Measurements from ENCODE around the gene CSAD.

Gene CSAD

DNA sequence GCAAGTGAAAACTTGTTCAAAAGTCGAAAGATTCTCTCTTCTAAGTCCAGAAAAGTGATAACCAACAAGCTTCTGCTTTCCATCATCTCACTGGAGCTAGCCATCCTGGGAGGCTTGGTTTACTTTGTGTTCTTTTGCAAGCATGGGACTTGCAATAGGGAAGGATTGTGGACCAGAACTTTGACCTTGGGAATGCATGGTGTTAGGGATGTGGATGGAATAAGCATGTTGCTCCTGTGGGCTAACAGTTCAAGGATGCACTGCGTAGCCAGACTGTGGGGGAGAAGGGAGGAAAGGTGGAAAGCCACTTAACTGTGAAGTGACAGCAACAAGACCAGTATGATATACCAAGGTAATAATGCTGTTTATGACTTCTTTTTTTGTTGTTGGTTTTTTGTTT is 48.9 kb downstream of the CSAD start:
- no peak for TF ChIP-seq Cebpa-rat (IDR thresholded peaks at IDR 0.05)
- Histone ChIP-seq H3K4me3 (no peak overlapping the region), H3K27ac (no peak overlapping the region), H4K20me1 (no peaks in the 10 kb centered on the region), H3K9ac (no peak overlapping the region), H3K4me1 (no peaks in the 10 kb centered on the region), H3K27me3 (no peaks in the 10 kb centered on the region), H3K9me3 (peaks cover 4% of the 10 kb centered on the region), H3K4me2 (no peak overlapping the region), H3K36me3 (no peaks in the 10 kb centered on the region)

DNA sequence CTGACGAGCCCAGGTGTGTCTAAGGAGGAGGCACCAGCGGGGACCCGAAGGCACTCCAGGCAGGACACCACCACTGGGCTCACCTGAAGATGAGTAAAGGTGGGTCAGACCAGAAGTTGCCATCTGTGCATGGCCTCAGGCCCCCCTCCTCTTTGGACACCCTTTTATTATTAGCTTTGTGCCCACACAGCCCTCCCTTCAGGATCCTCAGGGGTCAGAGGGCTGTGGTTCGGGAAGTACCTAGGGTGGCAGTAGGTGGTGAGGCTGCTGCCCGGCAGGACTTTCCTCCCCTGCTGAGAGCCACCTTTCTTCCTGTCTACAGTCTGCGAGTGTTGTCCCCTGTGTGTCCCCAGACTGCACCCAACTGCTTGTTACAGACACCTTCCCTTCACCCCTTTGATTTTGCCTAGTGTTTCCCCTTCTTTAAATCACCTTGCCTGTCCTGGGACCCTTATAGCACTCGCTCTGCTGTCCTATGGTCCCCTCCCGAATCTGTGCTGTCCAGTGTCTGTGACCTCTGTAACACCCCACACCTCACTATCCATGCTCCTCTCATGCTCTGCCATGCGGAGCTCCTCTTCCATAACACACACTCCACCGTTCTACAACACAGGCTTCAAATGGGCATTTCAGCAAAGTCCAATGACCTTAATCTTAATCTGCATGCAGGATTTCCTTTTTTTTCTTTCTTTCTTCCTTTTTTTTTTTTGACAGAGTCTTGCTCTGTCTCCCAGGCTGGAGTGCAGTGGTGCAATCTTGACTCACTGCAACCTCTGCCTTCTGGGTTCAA is 51.8 kb downstream of the CSAD start:
- Histone ChIP-seq H3K27me3 (no peaks in the 10 kb centered on the region), H3K4me1 (no peaks in the 10 kb centered on the region), H3K4me3 (no peak overlapping the region), H3K27ac (no peak overlapping the region), H3K4me2 (no peak overlapping the region), H3K9ac (no peak overlapping the region), H4K20me1 (no peaks in the 10 kb centered on the region), H3K9me3 (no peaks in the 10 kb centered on the region), H3K36me3 (no peaks in the 10 kb centered on the region)
- no peak for TF ChIP-seq Cebpa-rat (IDR thresholded peaks at IDR 0.05)

DNA sequence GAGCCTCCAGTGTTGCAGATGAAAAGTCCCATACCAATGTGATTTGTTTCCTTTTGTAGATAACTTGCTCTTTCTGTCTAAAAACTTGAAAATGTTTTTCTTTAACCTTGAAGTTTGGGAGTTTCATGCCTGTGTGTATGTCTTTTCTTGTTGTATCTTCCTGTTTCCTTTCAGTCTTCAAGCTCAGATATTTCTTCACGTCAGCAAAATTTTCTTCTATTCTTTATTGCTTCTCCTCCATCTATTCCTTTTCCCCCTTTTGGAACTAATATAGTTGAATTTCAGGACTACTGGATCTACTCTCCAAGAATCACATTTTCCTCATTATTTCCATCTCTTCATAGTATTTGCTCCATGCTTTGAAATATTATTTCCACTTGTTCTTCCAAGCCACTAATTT is 53.6 kb downstream of the CSAD start:
- Histone ChIP-seq H3K4me3 (no peak overlapping the region), H3K4me2 (no peak overlapping the region), H4K20me1 (no peaks in the 10 kb centered on the region), H3K27ac (no peak overlapping the region), H3K36me3 (no peaks in the 10 kb centered on the region), H3K4me1 (no peaks in the 10 kb centered on the region), H3K9ac (no peak overlapping the region), H3K27me3 (no peaks in the 10 kb centered on the region), H3K9me3 (no peaks in the 10 kb centered on the region)
- TF ChIP-seq Cebpa-rat (IDR thresholded peaks at IDR 0.05): no peak

DNA sequence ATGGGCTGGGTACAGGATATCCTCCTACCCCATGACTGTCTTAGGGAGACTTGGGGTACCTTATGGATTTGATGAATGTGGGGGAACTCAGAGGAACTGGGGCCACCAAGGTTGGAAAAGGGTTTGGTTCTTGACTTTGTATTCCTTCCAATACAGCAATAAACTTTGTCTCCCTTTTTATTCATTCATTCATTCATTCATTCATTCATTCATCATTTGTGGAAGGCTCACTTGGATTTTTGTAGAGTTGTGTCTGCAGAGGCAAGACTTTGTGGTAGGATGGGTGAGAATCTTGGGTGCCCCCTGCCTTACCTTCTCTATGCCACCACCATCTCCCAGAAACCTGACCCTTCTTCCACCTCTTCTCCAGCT is 56.4 kb downstream of the CSAD start:
- Histone ChIP-seq H3K27ac (no peak overlapping the region), H3K4me1 (no peaks in the 10 kb centered on the region), H3K36me3 (no peaks in the 10 kb centered on the region), H3K9ac (no peak overlapping the region), H3K4me2 (no peak overlapping the region), H3K27me3 (no peaks in the 10 kb centered on the region), H3K4me3 (no peak overlapping the region), H4K20me1 (no peaks in the 10 kb centered on the region), H3K9me3 (no peaks in the 10 kb centered on the region)
- TF ChIP-seq Cebpa-rat (IDR thresholded peaks at IDR 0.05): no peak

DNA sequence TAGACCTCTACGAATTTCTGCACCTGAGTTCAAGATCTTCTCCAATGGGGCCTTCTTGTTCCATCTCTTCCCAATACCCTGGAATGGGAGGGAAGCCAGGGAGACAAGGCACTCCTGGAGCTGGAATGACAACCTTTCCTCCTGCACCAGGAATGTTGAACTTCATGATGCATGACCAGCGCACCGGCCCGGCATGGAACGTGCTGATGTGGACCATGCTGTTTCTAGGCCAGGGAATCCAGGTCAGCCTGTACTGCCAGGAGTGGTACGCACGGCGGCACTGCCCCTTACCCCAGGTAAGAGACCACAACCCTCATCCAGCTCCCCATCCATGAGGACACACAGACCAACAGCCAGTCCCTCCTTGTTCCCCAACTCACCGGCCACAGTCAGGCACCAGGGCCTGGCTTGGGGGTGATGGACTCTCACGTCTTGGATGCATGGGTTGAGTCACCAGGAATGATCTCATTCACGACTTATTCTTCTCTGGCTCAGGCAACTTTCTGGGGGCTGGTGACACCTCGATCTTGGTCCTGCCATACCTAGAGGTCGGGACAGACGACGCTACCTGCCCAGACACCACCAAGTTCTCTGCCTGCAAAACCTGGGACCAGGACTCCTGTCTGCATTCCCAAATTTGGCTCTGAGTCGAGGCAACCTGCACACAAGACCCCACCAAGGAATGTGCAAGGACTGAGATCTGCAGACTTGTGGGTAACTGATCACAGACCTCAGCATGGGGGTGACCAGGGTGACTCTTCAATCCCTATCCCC is 57.0 kb downstream of the CSAD start:
- Histone ChIP-seq H3K9me3 (no peaks in the 10 kb centered on the region), H4K20me1 (no peaks in the 10 kb centered on the region), H3K4me3 (no peak overlapping the region), H3K27ac (no peak overlapping the region), H3K4me2 (no peak overlapping the region), H3K4me1 (no peaks in the 10 kb centered on the region), H3K27me3 (no peaks in the 10 kb centered on the region), H3K36me3 (no peaks in the 10 kb centered on the region), H3K9ac (no peak overlapping the region)
- no peak for TF ChIP-seq Cebpa-rat (IDR thresholded peaks at IDR 0.05)

DNA sequence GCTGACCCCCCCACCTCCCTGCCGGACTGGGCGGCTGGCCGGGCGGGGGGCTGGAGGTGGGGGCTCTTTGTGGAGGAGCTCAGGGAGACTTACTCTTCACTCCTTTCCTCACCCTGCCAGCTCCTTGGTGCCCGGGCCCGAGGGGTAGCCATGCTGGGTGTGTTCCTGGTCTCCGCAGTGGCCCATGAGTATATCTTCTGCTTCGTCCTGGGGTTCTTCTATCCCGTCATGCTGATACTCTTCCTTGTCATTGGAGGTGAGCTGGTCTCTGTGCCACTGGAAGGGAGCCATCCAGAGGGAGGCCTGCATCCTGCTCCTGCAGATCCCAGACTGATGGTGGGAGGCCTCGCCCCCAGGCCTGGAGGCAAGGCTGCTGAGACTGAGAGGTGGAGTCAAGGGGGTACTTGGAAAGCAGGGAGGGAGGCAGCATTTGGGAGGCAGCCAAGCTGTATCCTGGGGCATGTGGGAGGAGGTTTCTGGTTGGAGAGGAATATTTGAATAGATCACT is 57.7 kb downstream of the CSAD start:
- Histone ChIP-seq H3K36me3 (no peaks in the 10 kb centered on the region), H3K4me3 (no peak overlapping the region), H4K20me1 (no peaks in the 10 kb centered on the region), H3K27ac (no peak overlapping the region), H3K9ac (no peak overlapping the region), H3K4me2 (no peak overlapping the region), H3K4me1 (no peaks in the 10 kb centered on the region), H3K9me3 (no peaks in the 10 kb centered on the region), H3K27me3 (no peaks in the 10 kb centered on the region)
- no peak for TF ChIP-seq Cebpa-rat (IDR thresholded peaks at IDR 0.05)

DNA sequence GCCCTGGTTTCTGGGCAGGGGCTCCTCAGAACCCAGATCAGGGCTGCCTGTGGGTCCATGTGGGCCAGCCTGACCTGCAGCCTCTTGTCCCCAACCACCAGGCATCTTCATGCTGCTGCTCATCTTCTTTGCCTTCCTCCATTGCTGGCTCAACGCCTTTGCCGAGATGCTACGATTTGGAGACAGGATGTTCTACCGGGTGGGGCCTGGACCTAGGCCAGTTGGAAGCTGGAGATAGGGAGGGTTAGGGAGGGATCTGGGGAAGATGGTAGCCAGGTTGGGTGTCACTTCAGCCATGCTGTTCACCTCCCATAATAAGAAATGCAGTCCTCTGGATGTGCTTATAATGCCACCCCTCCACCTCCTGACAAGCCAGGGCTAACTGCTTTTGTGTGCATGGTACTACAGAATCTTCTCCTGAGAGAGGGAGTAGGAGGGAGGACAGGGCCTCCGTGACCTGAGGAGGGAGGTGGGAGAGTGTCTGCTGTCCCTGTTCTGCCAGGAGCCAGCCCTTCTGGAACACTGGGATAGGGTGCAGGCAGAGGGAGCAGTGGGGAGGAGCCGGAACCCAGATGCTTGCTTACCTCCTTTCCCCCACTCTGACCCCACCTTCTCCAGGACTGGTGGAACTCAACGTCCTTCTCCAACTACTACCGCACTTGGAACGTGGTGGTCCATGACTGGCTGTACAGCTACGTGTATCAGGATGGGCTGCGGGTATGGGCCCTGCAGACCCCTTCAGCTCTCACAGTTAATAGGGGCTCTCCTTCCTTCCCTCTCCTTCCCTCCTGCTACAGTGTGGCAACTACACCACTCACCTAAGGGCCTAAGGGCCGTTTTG is 59.8 kb downstream of the CSAD start:
- H3K4me2 ChIP-seq: no peak overlapping the region
- H3K27ac ChIP-seq: no peak overlapping the region
- H3K4me3 ChIP-seq: no peak overlapping the region
- no peaks in the 10 kb centered on the region for H3K27me3 ChIP-seq
- H3K9me3 ChIP-seq: no peaks in the 10 kb centered on the region
- no peaks in the 10 kb centered on the region for H3K36me3 ChIP-seq
- H3K4me1 ChIP-seq: no peaks in the 10 kb centered on the region
- TF ChIP-seq Cebpa-rat (IDR thresholded peaks at IDR 0.05): no peak
- H3K9ac ChIP-seq: no peak overlapping the region
- H4K20me1 ChIP-seq: no peaks in the 10 kb centered on the region

DNA sequence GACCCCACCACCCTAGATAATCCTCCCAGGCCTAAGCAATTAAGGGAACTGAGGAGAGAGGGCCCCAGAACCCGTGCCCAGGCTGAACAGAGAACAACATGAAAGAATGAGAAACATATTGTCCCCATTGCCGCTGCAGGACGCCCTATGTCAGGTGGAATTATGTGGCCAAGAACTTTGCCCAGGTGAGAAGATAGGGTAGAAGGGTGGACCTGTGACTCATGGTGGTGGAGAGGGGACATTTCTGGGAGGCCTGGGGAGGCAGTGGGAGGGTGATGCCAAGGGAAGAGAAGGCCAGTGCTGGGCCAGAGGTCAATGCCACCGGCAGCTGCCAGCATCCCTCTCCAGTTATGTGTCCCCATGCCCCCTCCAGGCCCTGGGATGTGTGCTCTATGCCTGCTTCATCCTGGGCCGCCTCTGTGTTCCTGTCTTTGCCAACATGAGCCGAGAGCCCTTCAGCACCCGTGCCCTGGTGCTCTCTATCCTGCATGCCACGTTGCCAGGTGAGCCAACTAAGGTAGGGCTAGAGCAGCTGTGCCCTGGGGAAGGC is 61.9 kb downstream of the CSAD start:
- H3K9me3 ChIP-seq: no peaks in the 10 kb centered on the region
- H3K27ac ChIP-seq: no peak overlapping the region
- no peak overlapping the region for H3K4me2 ChIP-seq
- H4K20me1 ChIP-seq: no peaks in the 10 kb centered on the region
- H3K4me1 ChIP-seq: no peaks in the 10 kb centered on the region
- H3K9ac ChIP-seq: no peak overlapping the region
- no peak for TF ChIP-seq Cebpa-rat (IDR thresholded peaks at IDR 0.05)
- no peaks in the 10 kb centered on the region for H3K36me3 ChIP-seq
- no peaks in the 10 kb centered on the region for H3K27me3 ChIP-seq
- no peak overlapping the region for H3K4me3 ChIP-seq

DNA sequence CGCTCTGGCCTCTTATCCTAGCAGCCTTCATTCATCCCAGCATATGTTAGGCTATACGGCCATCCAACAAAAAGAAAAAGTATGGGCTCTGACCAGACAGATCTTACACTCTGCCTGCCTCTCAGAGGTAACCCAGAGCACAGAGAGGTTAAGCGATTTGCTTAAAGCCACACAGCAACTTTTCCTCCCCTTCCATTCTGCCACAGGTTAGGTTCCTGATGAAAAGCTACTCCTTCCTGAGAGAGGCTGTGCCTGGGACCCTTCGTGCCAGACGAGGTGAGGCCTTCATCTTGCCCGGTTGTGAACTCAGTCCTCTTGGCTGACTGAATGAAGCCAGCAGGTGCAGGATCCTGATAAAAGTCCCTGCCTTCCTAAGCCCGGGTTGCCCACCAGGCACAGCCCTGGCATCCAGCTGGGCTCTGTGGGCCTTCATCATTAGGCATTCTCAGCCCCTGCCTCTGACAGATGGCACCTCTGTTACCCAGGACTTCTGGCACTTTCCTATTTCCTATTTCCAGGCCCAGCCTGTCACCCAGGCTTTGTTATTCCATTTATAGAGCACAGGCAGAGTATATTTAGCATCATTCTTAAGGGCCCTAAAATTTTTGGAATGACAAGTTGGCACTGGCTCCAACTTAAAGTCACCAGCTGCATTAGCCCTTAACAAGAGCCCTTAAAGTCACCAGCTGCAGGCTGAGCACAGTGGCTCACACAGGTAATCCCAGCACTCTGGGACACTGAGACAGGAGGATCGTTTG is 64.7 kb downstream of the CSAD start:
- no peaks in the 10 kb centered on the region for H4K20me1 ChIP-seq
- no peak for TF ChIP-seq Cebpa-rat (IDR thresholded peaks at IDR 0.05)
- no peaks in the 10 kb centered on the region for H3K36me3 ChIP-seq
- no peak overlapping the region for H3K9ac ChIP-seq
- no peaks in the 10 kb centered on the region for H3K9me3 ChIP-seq
- H3K4me1 ChIP-seq: no peaks in the 10 kb centered on the region
- H3K27ac ChIP-seq: no peak overlapping the region
- no peaks in the 10 kb centered on the region for H3K27me3 ChIP-seq
- H3K4me2 ChIP-seq: no peak overlapping the region
- no peak overlapping the region for H3K4me3 ChIP-seq

All from BLaER1 (cell line).